HEK293 (cell line): ENCODE results near the gene PCA3.

Experiments
- KLF10 ChIP-seq: fragments of 450-650 bp; IDR thresholded peaks from 2 replicates; pipeline ENCODE4 v1.5.1; 2018; ENCODE audit warnings: missing biosample characterization, mild to moderate bottlenecking, missing genetic modification characterization
- YY1 ChIP-seq: fragments of 450-650 bp; formaldehyde crosslinking; IDR thresholded peaks from 2 replicates; pipeline ENCODE4 v1.5.1; 2018; ENCODE audit warnings: missing biosample characterization, missing genetic modification characterization
- ZFP3 ChIP-seq: fragments of 450-650 bp; formaldehyde crosslinking; IDR thresholded peaks from 2 replicates; pipeline ENCODE4 v1.5.1; 2016; ENCODE audit warnings: low read depth, missing biosample characterization, missing genetic modification characterization
- ZNF175 ChIP-seq: fragments of 450-650 bp; formaldehyde crosslinking; IDR thresholded peaks from 2 replicates; pipeline ENCODE4 v1.5.1; 2016; ENCODE audit warnings: missing biosample characterization, missing genetic modification characterization
- ZNF416 ChIP-seq: fragments of 450-650 bp; formaldehyde crosslinking; IDR thresholded peaks from 2 replicates; pipeline ENCODE4 v1.5.1; 2016; ENCODE audit warnings: missing biosample characterization, missing genetic modification characterization
- ZNF529 ChIP-seq: fragments of 450-650 bp; formaldehyde crosslinking; IDR thresholded peaks from 2 replicates; pipeline ENCODE4 v1.5.1; 2017; ENCODE audit warnings: missing genetic modification characterization, missing biosample characterization; ENCODE audit not compliant: insufficient replicate concordance
- ZNF621 ChIP-seq: fragments of 450-650 bp; formaldehyde crosslinking; IDR thresholded peaks from 2 replicates; pipeline ENCODE4 v1.5.1; 2017; ENCODE audit warnings: missing biosample characterization, missing genetic modification characterization
- ZNF629 ChIP-seq: fragments of 450-650 bp; formaldehyde crosslinking; IDR thresholded peaks from 2 replicates; pipeline ENCODE4 v1.5.1; 2017; ENCODE audit warnings: missing biosample characterization, missing genetic modification characterization
- TF ChIP-seq, protein P1 (sequence below): fragments of 450-650 bp; formaldehyde crosslinking; IDR thresholded peaks from 2 replicates; pipeline ENCODE4 v1.5.1; 2016; ENCODE audit warnings: missing biosample characterization, missing genetic modification characterization, low read depth
- TF ChIP-seq, protein P2 (sequence below): fragments of 450-650 bp; formaldehyde crosslinking; IDR thresholded peaks from 2 replicates; pipeline ENCODE4 v1.5.1; 2016; ENCODE audit warnings: missing biosample characterization, missing genetic modification characterization
- TF ChIP-seq, protein P3 (sequence below): fragments of 450-650 bp; formaldehyde crosslinking; IDR thresholded peaks from 2 replicates; pipeline ENCODE4 v1.5.1; 2016; ENCODE audit warnings: missing biosample characterization, missing genetic modification characterization
- TF ChIP-seq, protein P4 (sequence below): sonication (generic); formaldehyde crosslinking; IDR thresholded peaks from 2 replicates; pipeline ENCODE4 v1.8.1; 2022; ENCODE audit warnings: mild to moderate bottlenecking, moderate library complexity, missing genetic modification reagents

DNA sequence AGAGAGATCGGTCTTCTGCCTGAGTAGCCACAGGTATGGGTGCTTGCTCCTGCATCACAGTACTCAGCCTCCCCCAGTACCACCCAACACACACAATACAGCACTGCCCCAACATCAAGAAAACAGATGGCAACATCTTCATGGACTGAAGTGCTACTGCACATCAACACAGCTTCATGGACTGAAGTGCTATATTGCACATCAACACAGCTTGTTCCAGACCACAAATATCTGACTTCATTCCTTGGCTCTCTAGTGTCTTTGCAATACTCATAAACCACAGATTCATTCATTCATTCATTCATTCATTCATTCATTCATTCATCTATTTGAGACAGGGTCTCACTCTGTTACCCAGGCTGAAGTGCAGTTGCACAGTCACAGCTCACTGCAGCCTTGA, 31.1 kb upstream of the PCA3 start:
- TF ChIP-seq, protein P1, sequence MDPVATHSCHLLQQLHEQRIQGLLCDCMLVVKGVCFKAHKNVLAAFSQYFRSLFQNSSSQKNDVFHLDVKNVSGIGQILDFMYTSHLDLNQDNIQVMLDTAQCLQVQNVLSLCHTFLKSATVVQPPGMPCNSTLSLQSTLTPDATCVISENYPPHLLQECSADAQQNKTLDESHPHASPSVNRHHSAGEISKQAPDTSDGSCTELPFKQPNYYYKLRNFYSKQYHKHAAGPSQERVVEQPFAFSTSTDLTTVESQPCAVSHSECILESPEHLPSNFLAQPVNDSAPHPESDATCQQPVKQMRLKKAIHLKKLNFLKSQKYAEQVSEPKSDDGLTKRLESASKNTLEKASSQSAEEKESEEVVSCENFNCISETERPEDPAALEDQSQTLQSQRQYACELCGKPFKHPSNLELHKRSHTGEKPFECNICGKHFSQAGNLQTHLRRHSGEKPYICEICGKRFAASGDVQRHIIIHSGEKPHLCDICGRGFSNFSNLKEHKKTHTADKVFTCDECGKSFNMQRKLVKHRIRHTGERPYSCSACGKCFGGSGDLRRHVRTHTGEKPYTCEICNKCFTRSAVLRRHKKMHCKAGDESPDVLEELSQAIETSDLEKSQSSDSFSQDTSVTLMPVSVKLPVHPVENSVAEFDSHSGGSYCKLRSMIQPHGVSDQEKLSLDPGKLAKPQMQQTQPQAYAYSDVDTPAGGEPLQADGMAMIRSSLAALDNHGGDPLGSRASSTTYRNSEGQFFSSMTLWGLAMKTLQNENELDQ (tag by site-specific recombination): no peak
- TF ChIP-seq ZNF416 (tag by site-specific recombination) (no peak), ZNF175 (tag by site-specific recombination) (no peak), YY1 (tag by site-specific recombination) (no peak), KLF10 (tag by site-specific recombination) (no peak), ZFP3 (tag by site-specific recombination) (no peak), ZNF629 (tag by site-specific recombination) (no peak), ZNF529 (tag by site-specific recombination) (no peak), ZNF621 (tag by site-specific recombination) (no peak)
- TF ChIP-seq, protein P2, sequence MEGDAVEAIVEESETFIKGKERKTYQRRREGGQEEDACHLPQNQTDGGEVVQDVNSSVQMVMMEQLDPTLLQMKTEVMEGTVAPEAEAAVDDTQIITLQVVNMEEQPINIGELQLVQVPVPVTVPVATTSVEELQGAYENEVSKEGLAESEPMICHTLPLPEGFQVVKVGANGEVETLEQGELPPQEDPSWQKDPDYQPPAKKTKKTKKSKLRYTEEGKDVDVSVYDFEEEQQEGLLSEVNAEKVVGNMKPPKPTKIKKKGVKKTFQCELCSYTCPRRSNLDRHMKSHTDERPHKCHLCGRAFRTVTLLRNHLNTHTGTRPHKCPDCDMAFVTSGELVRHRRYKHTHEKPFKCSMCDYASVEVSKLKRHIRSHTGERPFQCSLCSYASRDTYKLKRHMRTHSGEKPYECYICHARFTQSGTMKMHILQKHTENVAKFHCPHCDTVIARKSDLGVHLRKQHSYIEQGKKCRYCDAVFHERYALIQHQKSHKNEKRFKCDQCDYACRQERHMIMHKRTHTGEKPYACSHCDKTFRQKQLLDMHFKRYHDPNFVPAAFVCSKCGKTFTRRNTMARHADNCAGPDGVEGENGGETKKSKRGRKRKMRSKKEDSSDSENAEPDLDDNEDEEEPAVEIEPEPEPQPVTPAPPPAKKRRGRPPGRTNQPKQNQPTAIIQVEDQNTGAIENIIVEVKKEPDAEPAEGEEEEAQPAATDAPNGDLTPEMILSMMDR: no peak
- TF ChIP-seq, protein P3, sequence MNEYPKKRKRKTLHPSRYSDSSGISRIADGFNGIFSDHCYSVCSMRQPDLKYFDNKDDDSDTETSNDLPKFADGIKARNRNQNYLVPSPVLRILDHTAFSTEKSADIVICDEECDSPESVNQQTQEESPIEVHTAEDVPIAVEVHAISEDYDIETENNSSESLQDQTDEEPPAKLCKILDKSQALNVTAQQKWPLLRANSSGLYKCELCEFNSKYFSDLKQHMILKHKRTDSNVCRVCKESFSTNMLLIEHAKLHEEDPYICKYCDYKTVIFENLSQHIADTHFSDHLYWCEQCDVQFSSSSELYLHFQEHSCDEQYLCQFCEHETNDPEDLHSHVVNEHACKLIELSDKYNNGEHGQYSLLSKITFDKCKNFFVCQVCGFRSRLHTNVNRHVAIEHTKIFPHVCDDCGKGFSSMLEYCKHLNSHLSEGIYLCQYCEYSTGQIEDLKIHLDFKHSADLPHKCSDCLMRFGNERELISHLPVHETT (tag by site-specific recombination): no peak
- TF ChIP-seq, protein P4, sequence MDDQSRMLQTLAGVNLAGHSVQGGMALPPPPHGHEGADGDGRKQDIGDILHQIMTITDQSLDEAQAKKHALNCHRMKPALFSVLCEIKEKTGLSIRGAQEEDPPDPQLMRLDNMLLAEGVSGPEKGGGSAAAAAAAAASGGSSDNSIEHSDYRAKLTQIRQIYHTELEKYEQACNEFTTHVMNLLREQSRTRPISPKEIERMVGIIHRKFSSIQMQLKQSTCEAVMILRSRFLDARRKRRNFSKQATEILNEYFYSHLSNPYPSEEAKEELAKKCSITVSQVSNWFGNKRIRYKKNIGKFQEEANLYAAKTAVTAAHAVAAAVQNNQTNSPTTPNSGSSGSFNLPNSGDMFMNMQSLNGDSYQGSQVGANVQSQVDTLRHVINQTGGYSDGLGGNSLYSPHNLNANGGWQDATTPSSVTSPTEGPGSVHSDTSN (CRISPR knock-in tag): no peak
